Progenitor cell of endocrine pancreas (in vitro differentiated cells): Measurements from ENCODE around the gene SLC26A5. TPM values are rescaled to one million over a fixed set of nuclear protein-coding genes. Genes with fewer than 3 reads are reported as not detected.

ENCODE experiments used
- DNase-seq: peaks from one replicate; pipeline ENCODE4 v3.0.0; 2021; ENCODE audit warnings: low spot score; ENCODE audit not compliant: unreplicated experiment
- H3K27ac Mint-ChIP-seq: 2 replicates; pipeline ENCODE4 v1.8.0; 2021; ENCODE audit warnings: mild to moderate bottlenecking, moderate library complexity, mixed read lengths
- H3K27me3 Mint-ChIP-seq: 2 replicates; pipeline ENCODE4 v1.8.0; 2021; ENCODE audit warnings: mixed read lengths
- H3K36me3 Mint-ChIP-seq: 2 replicates; pipeline ENCODE4 v1.8.0; 2022; ENCODE audit warnings: mixed read lengths; ENCODE audit not compliant: insufficient read depth
- H3K4me1 Mint-ChIP-seq: 2 replicates; pipeline ENCODE4 v1.8.0; 2021; ENCODE audit warnings: low read depth, mixed read lengths
- H3K4me3 Mint-ChIP-seq: 2 replicates; pipeline ENCODE4 v1.8.0; 2021; ENCODE audit warnings: low read depth, mild to moderate bottlenecking, moderate library complexity, mixed read lengths
- H3K9me3 Mint-ChIP-seq: 2 replicates; pipeline ENCODE4 v1.8.0; 2021; ENCODE audit warnings: low read depth, mixed read lengths
- CTCF ChIP-seq: fragments of 200-600 bp; sonication (generic); IDR thresholded peaks from one replicate; pipeline ENCODE4 v1.5.0; 2021; ENCODE audit warnings: antibody characterized with exemption, mild to moderate bottlenecking; ENCODE audit not compliant: unreplicated experiment
- total RNA-seq: library from RNA; stranded (reverse); gene quantifications from 2 replicates; pipeline ENCODE4 v1.2.1, GENCODE V29; 2021

The SLC26A5 gene
- total RNA-seq, 1 donor from 2014 or later = 0.17 TPM

- Mint-ChIP-seq H3K4me1 (no peaks in the 10 kb centered on the region), H3K27ac (no peak overlapping the region), H3K36me3 (peaks cover 22% of the 10 kb centered on the region), H3K4me3 (no peak overlapping the region), H3K27me3 (no peaks in the 10 kb centered on the region), H3K9me3 (no peaks in the 10 kb centered on the region)
- TF ChIP-seq CTCF = no peak
- DNase-seq = no peak
Measured at GRCh38 chr7:103338864-103339263, 107.1 kb downstream of the SLC26A5 start.

GRCh38 chr7:103336761-103337160, 109.2 kb downstream of the SLC26A5 start:
- TF ChIP-seq CTCF = no peak
- DNase-seq = no peak
- Mint-ChIP-seq H3K27me3 (no peaks in the 10 kb centered on the region), H3K9me3 (no peaks in the 10 kb centered on the region), H3K27ac (no peak overlapping the region), H3K4me3 (no peak overlapping the region), H3K4me1 (no peaks in the 10 kb centered on the region), H3K36me3 (peaks cover 26% of the 10 kb centered on the region)

GRCh38 chr7:103325744-103326143, 120.3 kb downstream of the SLC26A5 start:
- H3K4me1 Mint-ChIP-seq = no peaks in the 10 kb centered on the region
- no peak overlapping the region for H3K27ac Mint-ChIP-seq
- no peak for TF ChIP-seq CTCF
- DNase-seq = no peak
- no peaks in the 10 kb centered on the region for H3K27me3 Mint-ChIP-seq
- H3K36me3 Mint-ChIP-seq = peaks cover 17% of the 10 kb centered on the region
- no peak overlapping the region for H3K4me3 Mint-ChIP-seq
- H3K9me3 Mint-ChIP-seq = no peaks in the 10 kb centered on the region

Other genes with a start within 250 kb of the SLC26A5 start
- 78.1 and 81.1 TPM in 2 replicates for gene PMPCB, start 148.8 kb downstream of the SLC26A5 start, total RNA-seq
- 32.8 and 34.1 TPM in 2 replicates for gene DNAJC2, start 101.4 kb downstream of the SLC26A5 start, total RNA-seq
- 93.5 and 101 TPM in 2 replicates for gene PSMC2, start 98.6 kb downstream of the SLC26A5 start, total RNA-seq